PC-3 (cell line): ENCODE data around the gene PPP2R5A. TPM values are rescaled to one million over a fixed set of nuclear protein-coding genes. Genes with fewer than 3 reads are reported as not detected.

Source experiments
- ATAC-seq: fragments of 200-7000 bp; cut with Tn5 transposase; 2 replicates; pipeline ENCODE4 v1.9.1; 2020; ENCODE audit warnings: mild to moderate bottlenecking, moderate library complexity
- BruUV-seq: library from RNA; stranded (reverse); fragments of 400-500 nt; replicated peaks from 2 replicates; lab custom pipeline; 2021; lab: Mats Ljungman, UMichigan
- CTCF ChIA-PET: fragments of 300-600 bp; sonication (Branson Sonifier 250); formaldehyde crosslinking; loops from one replicate; lab custom pipeline; 2022; ENCODE audit warnings: antibody characterized with exemption; lab: Charles Lee
- POLR2A ChIA-PET: fragments of 300-600 bp; sonication (Branson Sonifier 250); formaldehyde crosslinking; loops from one replicate; lab custom pipeline; 2022; ENCODE audit warnings: antibody characterized with exemption; ENCODE audit not compliant: unreplicated experiment; lab: Charles Lee
- DNase-seq: peaks from one replicate; pipeline ENCODE4 v3.0.0-alpha.2; 2015
- H2AFZ ChIP-seq: fragments of 300-600 bp; sonication (generic); 2 replicates; pipeline ENCODE4 v1.6.0; 2016; ENCODE audit warnings: antibody characterized with exemption, low read length
- H3F3A ChIP-seq: fragments of 300-600 bp; sonication (generic); one replicate; pipeline ENCODE4 v1.6.0; 2017; ENCODE audit warnings: antibody characterized with exemption, low read length, control low read depth, mild to moderate bottlenecking; ENCODE audit not compliant: unreplicated experiment
- H3K27ac ChIP-seq: fragments of 300-600 bp; sonication (generic); 2 replicates; pipeline ENCODE4 v1.5.1; 2016; ENCODE audit warnings: mild to moderate bottlenecking, low read length
- H3K27me3 ChIP-seq: fragments of 300-600 bp; sonication (generic); 2 replicates; pipeline ENCODE4 v1.6.1; 2016; ENCODE audit warnings: low read length, mixed read lengths
- H3K36me3 ChIP-seq: fragments of 300-600 bp; sonication (generic); 2 replicates; pipeline ENCODE4 v1.6.1; 2016; ENCODE audit warnings: low read depth, mixed run types, low read length, mixed read lengths
- H3K4me1 ChIP-seq: fragments of 300-600 bp; sonication (generic); 2 replicates; pipeline ENCODE4 v1.5.1; 2016; ENCODE audit warnings: low read length; ENCODE audit not compliant: insufficient read depth
- H3K4me2 ChIP-seq: fragments of 300-600 bp; sonication (generic); 2 replicates; pipeline ENCODE4 v1.6.0; 2016; ENCODE audit warnings: low read length
- H3K4me3 ChIP-seq: fragments of 300-600 bp; sonication (generic); 2 replicates; pipeline ENCODE4 v1.5.1; 2016; ENCODE audit warnings: mild to moderate bottlenecking, low read length, mixed read lengths
- H3K79me2 ChIP-seq: fragments of 300-600 bp; sonication (generic); 2 replicates; pipeline ENCODE4 v1.6.1; 2017; ENCODE audit warnings: low read length, mixed read lengths
- H3K9ac ChIP-seq: fragments of 300-600 bp; sonication (generic); 2 replicates; pipeline ENCODE4 v1.6.0; 2016; ENCODE audit warnings: mild to moderate bottlenecking, low read length
- H3K9me2 ChIP-seq: fragments of 300-600 bp; sonication (generic); replicated peaks from 2 replicates; pipeline ENCODE4 v1.6.1; 2016; ENCODE audit warnings: mixed run types, low read length, mixed read lengths
- H3K9me3 ChIP-seq: fragments of 300-600 bp; sonication (generic); 2 replicates; pipeline ENCODE4 v1.6.1; 2016; ENCODE audit warnings: low read length, mixed read lengths
- H4K20me1 ChIP-seq: fragments of 300-600 bp; sonication (generic); 2 replicates; pipeline ENCODE4 v1.6.1; 2016; ENCODE audit warnings: low read length, mixed read lengths
- CTCF ChIP-seq: fragments of 300-600 bp; sonication (generic); conservative IDR thresholded peaks from 2 replicates; pipeline ENCODE4 v1.5.1; 2017; ENCODE audit warnings: antibody characterized with exemption, low read depth, mild to moderate bottlenecking, low read length
- EZH2 ChIP-seq: fragments of 300-600 bp; sonication (generic); IDR thresholded peaks from one replicate; pipeline ENCODE4 v1.6.1; 2017; ENCODE audit warnings: antibody characterized with exemption, mild to moderate bottlenecking, low read length; ENCODE audit not compliant: unreplicated experiment
- EZH2phosphoT487 ChIP-seq: fragments of 300-600 bp; sonication (generic); IDR thresholded peaks from 2 replicates; pipeline ENCODE4 v1.6.1; 2018; ENCODE audit warnings: mild to moderate bottlenecking, antibody characterized with exemption, low read length, borderline replicate concordance
- intact Hi-C: fragments of 100-400 bp; cut with micrococcal nuclease; formaldehyde crosslinking; loops from 2 replicates; pipeline ENCODE4 v1.9.0; 2023
- total RNA-seq: library from RNA; depleted of rRNA; stranded (reverse); fragments of >200 nt; gene quantifications from 2 replicates; pipeline ENCODE4 v1.2.3, GENCODE V29; 2014

Gene PPP2R5A
- total RNA-seq, 1 experiment from 2014 or later, result 44.0 TPM

- H2AFZ ChIP-seq, result no peak overlapping the region
- H3K9me2 ChIP-seq, result no peaks in the 10 kb centered on the region
- no peak overlapping the region for H3K4me3 ChIP-seq
- POLR2A ChIA-PET, result no interaction called here
- H3K27me3 ChIP-seq, result no peaks in the 10 kb centered on the region
- no peaks in the 10 kb centered on the region for H3K36me3 ChIP-seq
- DNase-seq, result no peak
- no peaks in the 10 kb centered on the region for H3F3A ChIP-seq
- H3K9me3 ChIP-seq, result no peaks in the 10 kb centered on the region
- CTCF ChIA-PET, result interaction anchor here (0.6 kb wide), 1 partner anchor 146 kb away, joined by 3 read pairs; no protein-coding TSS in a partner anchor
- peaks cover 32% of the 10 kb centered on the region for H3K79me2 ChIP-seq
- H3K4me1 ChIP-seq, result no peaks in the 10 kb centered on the region
- H3K27ac ChIP-seq, result no peak overlapping the region
- TF ChIP-seq EZH2 (no peak), CTCF (no peak), EZH2phosphoT487 (no peak)
- no TSS peak for BruUV-seq
- H3K4me2 ChIP-seq, result no peak overlapping the region
- no peak overlapping the region for H3K9ac ChIP-seq
- H4K20me1 ChIP-seq, result no peaks in the 10 kb centered on the region
- ATAC-seq, result no peak
- intact Hi-C loops, result no loop called here
Measured at GRCh38 chr1:212309967-212310366, 24.8 kb downstream of the PPP2R5A start.

GRCh38 chr1:212310383-212310782 lies 25.2 kb downstream of the PPP2R5A start:
- TF ChIP-seq EZH2phosphoT487 (no peak), EZH2 (no peak), CTCF (no peak)
- intact Hi-C loops, result no loop called here
- no peaks in the 10 kb centered on the region for H3K9me3 ChIP-seq
- ChIA-PET POLR2A (no interaction called here), CTCF (interaction anchor here (1.2 to 2.0 kb wide), 2 partner anchors 146 to 240 kb away, joined by 4 to 12 read pairs; no protein-coding TSS in a partner anchor)
- no peak overlapping the region for H3K9ac ChIP-seq
- no peaks in the 10 kb centered on the region for H3K27me3 ChIP-seq
- no peaks in the 10 kb centered on the region for H3K4me1 ChIP-seq
- no peaks in the 10 kb centered on the region for H3K36me3 ChIP-seq
- H3K4me3 ChIP-seq, result no peak overlapping the region
- H3K9me2 ChIP-seq, result no peaks in the 10 kb centered on the region
- peak; percentile 16 for ATAC-seq
- peaks cover 29% of the 10 kb centered on the region for H3K79me2 ChIP-seq
- no peak overlapping the region for H3K4me2 ChIP-seq
- H4K20me1 ChIP-seq, result no peaks in the 10 kb centered on the region
- no TSS peak for BruUV-seq
- no peak for DNase-seq
- H3F3A ChIP-seq, result no peaks in the 10 kb centered on the region
- no peak overlapping the region for H3K27ac ChIP-seq
- H2AFZ ChIP-seq, result no peak overlapping the region

GRCh38 chr1:212311836-212312497 lies 26.8 kb downstream of the PPP2R5A start:
- no peaks in the 10 kb centered on the region for H4K20me1 ChIP-seq
- peaks cover 24% of the 10 kb centered on the region; the same call in 1 of the 2 replicates for H3K79me2 ChIP-seq
- H3K4me1 ChIP-seq, result no peaks in the 10 kb centered on the region
- no peaks in the 10 kb centered on the region for H3K36me3 ChIP-seq
- no peak overlapping the region for H3K9ac ChIP-seq
- H3K4me2 ChIP-seq, result no peak overlapping the region
- no peaks in the 10 kb centered on the region for H3K27me3 ChIP-seq
- no peaks in the 10 kb centered on the region for H3K9me2 ChIP-seq
- ATAC-seq (peak; percentile 64), DNase-seq (peak; percentile 22)
- H3F3A ChIP-seq, result no peaks in the 10 kb centered on the region
- no peak overlapping the region for H2AFZ ChIP-seq
- POLR2A ChIA-PET, result interaction anchor here (0.6 kb wide), 1 partner anchor 1017 kb away, joined by 16 read pairs; no protein-coding TSS in a partner anchor
- no peak overlapping the region for H3K27ac ChIP-seq
- H3K4me3 ChIP-seq, result no peak overlapping the region
- CTCF ChIA-PET, result interaction anchor here (0.5 to 2.0 kb wide), 2 partner anchors 26 to 241 kb away, joined by 6 to 12 read pairs; no protein-coding TSS in a partner anchor
- intact Hi-C loops, result no loop called here
- TF ChIP-seq EZH2 (no peak), EZH2phosphoT487 (no peak), CTCF (no peak)
- no TSS peak for BruUV-seq
- no peaks in the 10 kb centered on the region for H3K9me3 ChIP-seq
